ENCODE results near the gene RNF169. TPM values are rescaled to one million over a fixed set of nuclear protein-coding genes. Genes with fewer than 3 reads are reported as not detected.

Gene RNF169
- total RNA-seq, 1 experiment from 2014 or later = 19.7 TPM

- CTCF ChIA-PET = interaction anchor here (2.1 kb wide), 1 partner anchor 27 kb away, joined by 7 read pairs; no protein-coding TSS in a partner anchor
- intact Hi-C loops (cut with micrococcal nuclease; ENCODE audit: unreplicated experiment) = no loop called here
- peaks cover 61% of the 10 kb centered on the region for H3K27me3 ChIP-seq (replicated peaks; ENCODE audit: insufficient read depth, low read depth, low read length, poor library complexity)
Measured at GRCh38 chr11:74729397-74729796, 19.3 kb upstream of the RNF169 start.

GRCh38 chr11:74730571-74731260 is 17.9 kb upstream of the RNF169 start:
- Histone ChIP-seq H3K4me3 (ENCODE audit: low read depth, low read length, poor library complexity, severe bottlenecking) (no peak overlapping the region), H3K4me1 (ENCODE audit: insufficient read depth, low read length, poor library complexity, severe bottlenecking) (no peaks in the 10 kb centered on the region), H3K27me3 (replicated peaks; ENCODE audit: insufficient read depth, low read depth, low read length, poor library complexity) (peaks cover 74% of the 10 kb centered on the region), H3K36me3 (ENCODE audit: insufficient read depth, low read length, poor library complexity, severe bottlenecking) (no peaks in the 10 kb centered on the region), H3K27ac (ENCODE audit: low read depth, low read length, poor library complexity, severe bottlenecking) (no peak overlapping the region), H3K9me3 (ENCODE audit: low read depth, low read length, poor library complexity, severe bottlenecking) (no peaks in the 10 kb centered on the region)
- no peak for DNase-seq (ENCODE audit: low spot score)
- ChIA-PET POLR2A (ENCODE audit: low non-redundant PET) (no interaction called here), CTCF (no interaction called here)
- BruUV-seq (replicated peaks) = no TSS peak
- intact Hi-C loops (cut with micrococcal nuclease; ENCODE audit: unreplicated experiment) = no loop called here
- TF ChIP-seq EZH2 (IDR thresholded peaks at IDR 0.05; ENCODE audit: borderline replicate concordance, low read depth, low read length, poor library complexity, severe bottlenecking) (peak; percentile 82), CTCF (conservative IDR thresholded peaks at IDR 0.05; ENCODE audit: low read depth, low read length) (no peak)

More at GRCh38 chr11:74729397-74729796, 19.3 kb upstream of the RNF169 start:
- BruUV-seq (replicated peaks) = no TSS peak
- no peak overlapping the region for H3K27ac ChIP-seq (ENCODE audit: low read depth, low read length, poor library complexity, severe bottlenecking)
- POLR2A ChIA-PET (ENCODE audit: low non-redundant PET) = no interaction called here
- H3K4me1 ChIP-seq (ENCODE audit: insufficient read depth, low read length, poor library complexity, severe bottlenecking) = no peaks in the 10 kb centered on the region
- TF ChIP-seq EZH2 (IDR thresholded peaks at IDR 0.05; ENCODE audit: borderline replicate concordance, low read depth, low read length, poor library complexity, severe bottlenecking) = no peak
- TF ChIP-seq CTCF (conservative IDR thresholded peaks at IDR 0.05; ENCODE audit: low read depth, low read length) = no peak
- no peak for DNase-seq (ENCODE audit: low spot score)
- H3K36me3 ChIP-seq (ENCODE audit: insufficient read depth, low read length, poor library complexity, severe bottlenecking) = no peaks in the 10 kb centered on the region
- H3K4me3 ChIP-seq (ENCODE audit: low read depth, low read length, poor library complexity, severe bottlenecking) = no peak overlapping the region
- no peaks in the 10 kb centered on the region for H3K9me3 ChIP-seq (ENCODE audit: low read depth, low read length, poor library complexity, severe bottlenecking)

- Histone ChIP-seq H3K27ac (ENCODE audit: low read depth, low read length, poor library complexity, severe bottlenecking) (no peak within 1 kb of the TSS), H3K9me3 (ENCODE audit: low read depth, low read length, poor library complexity, severe bottlenecking) (no peaks in the 10 kb centered on the region), H3K27me3 (replicated peaks; ENCODE audit: insufficient read depth, low read depth, low read length, poor library complexity) (peaks cover 74% of the 10 kb centered on the region), H3K4me3 (ENCODE audit: low read depth, low read length, poor library complexity, severe bottlenecking) (no peak within 1 kb of the TSS), H3K4me1 (ENCODE audit: insufficient read depth, low read length, poor library complexity, severe bottlenecking) (no peaks in the 10 kb centered on the region), H3K36me3 (ENCODE audit: insufficient read depth, low read length, poor library complexity, severe bottlenecking) (no peaks in the 10 kb centered on the region)
- no TSS peak for BruUV-seq (replicated peaks)
- ChIA-PET POLR2A (ENCODE audit: low non-redundant PET) (no interaction called here), CTCF (no interaction called here)
- peak; percentile 40 for DNase-seq (ENCODE audit: low spot score)
- no peak for TF ChIP-seq EZH2 (IDR thresholded peaks at IDR 0.05; ENCODE audit: borderline replicate concordance, low read depth, low read length, poor library complexity, severe bottlenecking)
- no peak for TF ChIP-seq CTCF (conservative IDR thresholded peaks at IDR 0.05; ENCODE audit: low read depth, low read length)
- intact Hi-C loops (cut with micrococcal nuclease; ENCODE audit: unreplicated experiment) = no loop called here
Measured at GRCh38 chr11:74731301-74732094, 17.2 kb upstream of the RNF169 start, which contains the start of gene CHRDL2. CHRDL2 (minus strand) TSS chr11:74731426; CDS start chr11:74730888, 538 bp downstream.
